Stromal cell of bone marrow (primary cell): ENCODE measurements around the gene RAPGEF1.
A peak's percentile ranks its signal among the peaks of the same experiment; 100 is the strongest.
"Not testable (repeated sequence)": the region's sequence is repeated elsewhere in the genome, so short reads cannot be mapped to it uniquely, and the experiment has no call there.

ENCODE experiments used
- DNase-seq: peaks from one replicate; pipeline ENCODE4 v3.0.0-alpha.2; 2012; ENCODE audit warnings: low read depth

Gene RAPGEF1

GRCh38 chr9:131668439-131669268 is 71.2 kb downstream of the RAPGEF1 start:
- peak; percentile 67 for DNase-seq

- DNase-seq = no peak
These were observed 71.8 kb downstream of the RAPGEF1 start for GRCh38 chr9:131668057-131668438.

- no peak for DNase-seq
These were observed 72.3 kb downstream of the RAPGEF1 start for GRCh38 chr9:131667576-131667975.

GRCh38 chr9:131666774-131667173 is 73.1 kb downstream of the RAPGEF1 start:
- DNase-seq = no peak

- DNase-seq = no peak
These were observed 73.8 kb downstream of the RAPGEF1 start for GRCh38 chr9:131666029-131666428.

DNA sequence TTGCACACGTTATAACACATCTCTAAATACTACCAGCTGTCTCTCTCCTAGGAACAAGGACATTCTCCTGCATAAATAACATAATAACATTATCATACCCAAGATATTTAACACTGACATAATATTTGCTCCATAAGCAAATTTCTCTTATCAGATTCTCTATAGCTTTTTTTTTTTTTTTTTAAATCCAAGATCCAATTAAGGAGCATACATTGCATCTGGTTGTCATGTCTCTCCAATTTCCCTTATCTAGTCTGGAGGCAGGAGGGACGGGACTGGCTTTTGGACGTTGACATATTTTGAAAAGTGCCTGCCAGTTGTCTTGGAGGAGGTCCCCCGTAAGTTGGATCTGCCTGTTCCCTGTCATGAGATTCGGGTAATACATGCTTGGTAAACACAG is 76.6 kb downstream of the RAPGEF1 start:
- DNase-seq = no peak

DNA sequence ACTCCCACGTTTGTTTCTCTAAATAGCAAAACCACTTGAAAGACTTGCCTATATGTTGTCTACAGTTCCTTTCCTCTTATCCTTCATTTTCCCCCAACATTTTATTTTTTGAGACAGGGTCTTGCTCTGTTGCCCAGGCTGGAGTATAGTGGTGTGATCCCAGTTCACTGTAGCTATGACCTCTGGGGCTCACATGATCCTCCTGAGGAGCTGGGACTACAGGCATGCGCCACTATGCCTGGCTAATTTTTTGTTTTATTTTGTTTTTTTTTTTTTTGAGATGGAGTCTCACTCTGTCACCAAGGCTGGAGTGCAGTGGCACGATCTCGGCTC is 77.6 kb downstream of the RAPGEF1 start:
- DNase-seq = not testable (repeated sequence)

GRCh38 chr9:131661568-131662288 is 78.1 kb downstream of the RAPGEF1 start:
- no peak for DNase-seq

- no peak for DNase-seq
These were observed 79.1 kb downstream of the RAPGEF1 start for GRCh38 chr9:131660466-131661405.

DNA sequence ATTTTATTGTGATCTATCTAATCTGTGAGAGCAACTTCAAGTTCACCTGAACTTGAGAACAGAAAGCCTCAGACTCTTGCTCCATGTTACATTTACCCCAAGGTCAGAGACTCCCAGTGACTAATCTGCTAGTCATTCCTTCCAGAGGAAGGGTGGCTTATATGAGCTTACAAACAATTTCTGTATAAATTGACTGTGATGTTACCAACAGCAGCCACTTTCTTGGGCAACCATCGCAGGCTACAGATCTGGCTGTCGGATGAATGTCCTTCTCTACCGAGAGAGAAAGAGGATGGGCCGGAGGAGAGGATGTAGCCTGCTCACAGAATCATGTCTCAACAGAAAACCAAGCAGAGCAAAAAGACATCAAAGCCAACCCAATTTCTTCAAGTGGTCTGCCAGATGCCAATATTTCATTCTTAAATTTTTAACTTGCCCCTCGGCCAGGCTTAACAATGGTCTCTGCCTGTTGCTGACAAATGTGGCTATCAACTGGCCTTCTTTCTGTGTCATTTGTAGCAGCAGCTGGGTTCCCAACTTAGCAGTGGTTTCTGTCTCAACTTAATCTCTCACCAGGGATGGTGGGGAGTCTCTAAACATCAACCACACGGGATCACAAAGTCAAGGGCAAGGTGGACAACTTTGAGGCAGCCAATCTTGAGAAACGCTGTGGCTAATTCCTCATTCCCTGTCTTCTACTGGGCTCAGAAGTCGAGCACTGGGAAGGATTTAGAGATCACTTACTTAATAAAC is 81.3 kb downstream of the RAPGEF1 start:
- DNase-seq = peak; percentile 83

DNA sequence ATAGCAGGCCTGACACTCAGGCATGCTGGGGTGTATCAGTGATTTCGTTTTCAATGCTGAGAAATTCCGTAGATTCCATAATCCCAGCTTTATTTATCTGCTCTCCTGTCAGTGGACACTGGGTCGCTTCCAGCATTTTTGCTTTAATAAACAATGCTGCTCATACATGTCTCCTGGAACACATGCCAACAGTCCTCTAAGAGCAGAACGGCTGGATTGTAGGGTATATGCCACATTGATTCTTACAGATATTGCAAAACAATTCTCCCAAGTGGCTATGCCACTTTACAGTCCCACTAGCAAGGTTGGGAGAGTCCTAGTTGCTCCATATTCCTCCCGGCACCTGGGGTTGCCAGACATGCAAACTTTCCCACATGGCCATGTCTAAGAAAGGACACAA is 81.9 kb downstream of the RAPGEF1 start:
- no peak for DNase-seq

GRCh38 chr9:131657456-131657855 is 82.4 kb downstream of the RAPGEF1 start:
- no peak for DNase-seq

GRCh38 chr9:131657037-131657377 is 82.9 kb downstream of the RAPGEF1 start:
- no peak for DNase-seq

DNA sequence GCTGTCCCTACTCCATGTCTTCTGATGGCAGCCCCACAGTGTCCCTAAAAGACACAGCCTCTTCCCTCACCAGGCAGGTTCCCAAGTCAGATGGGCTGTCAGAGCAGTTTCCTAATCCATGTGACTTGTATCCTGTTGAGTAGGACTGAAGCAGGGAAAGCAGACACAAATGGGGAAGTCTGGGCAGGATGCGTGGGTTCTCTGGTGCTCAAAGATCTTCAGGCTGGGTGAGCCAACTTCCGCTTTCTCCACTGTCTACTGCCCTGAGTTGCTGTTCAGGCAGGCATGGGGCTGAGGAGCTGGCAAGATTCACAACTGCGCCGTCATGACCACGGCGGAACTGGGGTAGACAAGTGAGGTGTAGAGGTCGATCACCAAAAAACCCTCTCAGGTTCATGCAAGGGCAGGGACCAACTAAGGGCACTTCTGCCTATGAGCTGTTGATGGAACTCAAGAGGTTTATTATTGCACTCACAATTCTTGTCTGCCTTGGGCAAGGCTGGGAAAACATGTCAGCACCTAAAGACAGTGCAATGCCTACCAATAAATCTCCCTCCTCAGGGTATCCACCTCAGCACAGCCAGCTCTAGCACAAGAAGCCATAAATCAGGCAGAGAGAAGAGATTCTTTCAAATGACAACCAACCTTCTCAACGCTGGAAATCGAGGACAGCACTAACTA is 83.4 kb downstream of the RAPGEF1 start:
- no peak for DNase-seq

DNA sequence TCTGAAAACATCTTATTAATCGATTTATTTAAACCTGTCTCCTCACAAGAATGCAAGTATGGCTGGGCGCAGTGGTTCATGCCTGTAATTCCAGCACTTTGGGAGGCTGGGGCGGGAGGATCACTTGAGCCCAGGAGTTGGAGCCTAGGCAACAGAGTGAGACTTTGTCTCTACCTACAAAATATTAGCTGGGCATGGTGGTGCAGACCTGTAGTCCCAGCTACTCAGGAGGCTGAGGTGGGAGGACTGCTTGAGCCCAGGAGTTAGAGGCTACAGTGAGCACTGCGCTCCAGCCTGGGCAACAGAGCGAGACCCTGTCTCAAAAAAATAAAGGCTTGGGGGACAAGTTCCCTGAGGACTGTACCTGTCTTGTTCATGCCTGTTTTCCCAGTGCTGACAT is 85.5 kb downstream of the RAPGEF1 start:
- not testable (repeated sequence) for DNase-seq

DNA sequence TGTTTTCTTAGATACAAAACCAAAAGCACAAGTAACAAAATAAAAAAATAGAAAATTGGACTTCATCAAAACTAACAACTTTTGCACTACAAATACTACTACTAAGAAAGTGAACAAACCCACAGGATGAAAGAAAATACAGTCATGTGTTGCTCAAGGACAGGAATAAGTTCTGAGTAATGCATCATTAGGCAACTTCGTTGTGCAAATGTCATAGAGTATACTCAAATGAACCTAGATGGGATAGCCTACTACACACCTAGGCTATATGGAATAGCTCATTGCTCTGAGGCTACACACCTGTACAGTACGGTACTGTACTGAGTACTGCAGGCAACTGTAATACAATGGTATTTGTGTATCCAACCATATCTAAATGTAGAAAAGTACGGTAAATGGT is 88.3 kb downstream of the RAPGEF1 start:
- DNase-seq = peak; percentile 68

GRCh38 chr9:131651160-131651559 is 88.7 kb downstream of the RAPGEF1 start:
- DNase-seq = no peak

- peak; percentile 70 for DNase-seq
These were observed 89.6 kb downstream of the RAPGEF1 start for GRCh38 chr9:131650254-131650653.

DNA sequence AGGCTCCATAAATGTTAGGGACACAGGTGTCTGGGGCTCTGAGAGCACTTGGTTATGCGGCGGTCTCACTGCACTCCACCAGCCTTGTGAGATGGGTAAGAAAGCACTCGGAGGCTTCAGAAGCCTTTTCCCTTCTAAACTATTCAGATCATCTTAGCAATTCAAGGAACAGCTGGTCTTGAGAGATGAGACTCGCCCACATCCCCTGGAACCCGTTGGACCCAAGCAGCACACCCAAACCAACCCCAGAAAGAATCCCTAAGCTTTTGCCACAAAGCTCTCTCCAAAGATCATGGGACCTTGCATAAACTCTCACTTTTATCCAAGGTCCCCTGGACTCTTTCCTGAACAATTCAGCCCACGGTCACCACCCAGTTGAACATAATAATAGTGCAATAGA is 90.2 kb downstream of the RAPGEF1 start:
- DNase-seq = no peak

DNA sequence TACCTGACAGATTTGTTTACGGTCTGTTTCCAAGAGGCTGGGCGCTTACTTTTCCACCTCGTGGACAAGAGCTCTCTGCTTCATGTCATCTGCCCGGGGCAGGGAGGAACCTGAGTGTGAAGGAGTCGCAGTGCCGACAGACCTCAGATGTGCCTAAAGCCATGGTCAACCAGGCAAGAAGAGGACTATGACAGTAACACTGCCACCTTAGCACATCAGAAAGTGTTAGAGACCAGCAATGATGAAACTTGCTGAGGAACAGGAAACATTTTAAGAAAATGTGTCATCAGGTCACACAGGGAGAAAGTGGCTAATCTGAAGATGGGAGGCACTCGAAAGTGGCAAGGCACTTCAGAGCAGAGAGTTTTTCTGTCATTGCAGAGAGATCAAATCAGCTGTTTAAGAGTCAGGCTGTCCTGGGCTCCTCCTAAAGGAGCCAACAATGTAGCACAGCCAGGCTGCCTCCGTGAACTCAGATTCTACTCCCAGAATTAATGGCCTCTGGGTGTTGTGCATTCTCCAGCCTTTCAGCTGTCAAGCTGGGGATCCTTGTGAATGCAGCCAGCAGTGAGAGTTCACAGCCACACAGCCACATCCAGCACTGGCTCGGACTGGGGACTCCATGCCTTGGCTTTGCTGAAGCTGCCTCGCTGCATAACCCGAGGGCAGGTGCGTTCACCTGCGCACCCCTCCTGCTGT is 94.6 kb downstream of the RAPGEF1 start:
- no peak for DNase-seq
